ENCODE data around the gene BCL11A. TPM values are rescaled to one million over a fixed set of nuclear protein-coding genes. Genes with fewer than 3 reads are reported as not detected.

Gene BCL11A
- total RNA-seq, 3 donors from 2014 or later (not counting 1 experiment from before 2014, with no cell fraction given), result 2.6 to 3.5 (median 3.0) TPM

GRCh38 chr2:60441800-60442199, 111.7 kb downstream of the BCL11A start:
- Mint-ChIP-seq H3K4me3 (no peak overlapping the region), H3K36me3 (no peaks in the 10 kb centered on the region), H3K27ac (no peak overlapping the region), H3K27me3 (ENCODE audit: low read depth in 2 of 2) (peaks cover 0 to 13% of the 10 kb centered on the region in 2 donors), H3K4me1 (peaks cover 10 to 21% of the 10 kb centered on the region in 2 donors), H3K9me3 (no peaks in the 10 kb centered on the region)
- no peak for ATAC-seq
- Histone ChIP-seq H3K9me3 (ENCODE audit: control insufficient read depth, insufficient read depth, low read length) (no peaks in the 10 kb centered on the region), H3K27ac (ENCODE audit: low read length) (no peak overlapping the region), H3K36me3 (ENCODE audit: control insufficient read depth, insufficient read depth, low read length) (no peaks in the 10 kb centered on the region), H3K4me3 (ENCODE audit: low read length) (no peak overlapping the region), H3K27me3 (ENCODE audit: control insufficient read depth, insufficient read depth, low read length) (no peaks in the 10 kb centered on the region), H3K4me1 (ENCODE audit: control insufficient read depth, insufficient read depth, low read length) (peaks cover 29% of the 10 kb centered on the region)
- intact Hi-C loops (cut with micrococcal nuclease), result no loop called here
- no peak for DNase-seq
- TF ChIP-seq, protein P1, sequence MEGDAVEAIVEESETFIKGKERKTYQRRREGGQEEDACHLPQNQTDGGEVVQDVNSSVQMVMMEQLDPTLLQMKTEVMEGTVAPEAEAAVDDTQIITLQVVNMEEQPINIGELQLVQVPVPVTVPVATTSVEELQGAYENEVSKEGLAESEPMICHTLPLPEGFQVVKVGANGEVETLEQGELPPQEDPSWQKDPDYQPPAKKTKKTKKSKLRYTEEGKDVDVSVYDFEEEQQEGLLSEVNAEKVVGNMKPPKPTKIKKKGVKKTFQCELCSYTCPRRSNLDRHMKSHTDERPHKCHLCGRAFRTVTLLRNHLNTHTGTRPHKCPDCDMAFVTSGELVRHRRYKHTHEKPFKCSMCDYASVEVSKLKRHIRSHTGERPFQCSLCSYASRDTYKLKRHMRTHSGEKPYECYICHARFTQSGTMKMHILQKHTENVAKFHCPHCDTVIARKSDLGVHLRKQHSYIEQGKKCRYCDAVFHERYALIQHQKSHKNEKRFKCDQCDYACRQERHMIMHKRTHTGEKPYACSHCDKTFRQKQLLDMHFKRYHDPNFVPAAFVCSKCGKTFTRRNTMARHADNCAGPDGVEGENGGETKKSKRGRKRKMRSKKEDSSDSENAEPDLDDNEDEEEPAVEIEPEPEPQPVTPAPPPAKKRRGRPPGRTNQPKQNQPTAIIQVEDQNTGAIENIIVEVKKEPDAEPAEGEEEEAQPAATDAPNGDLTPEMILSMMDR (IDR thresholded peaks at IDR 0.05), result no peak
- WGBS (ENCODE audit: insufficient coverage), result 100% methylated on average over 2 of the region's 5 CpGs

DNA sequence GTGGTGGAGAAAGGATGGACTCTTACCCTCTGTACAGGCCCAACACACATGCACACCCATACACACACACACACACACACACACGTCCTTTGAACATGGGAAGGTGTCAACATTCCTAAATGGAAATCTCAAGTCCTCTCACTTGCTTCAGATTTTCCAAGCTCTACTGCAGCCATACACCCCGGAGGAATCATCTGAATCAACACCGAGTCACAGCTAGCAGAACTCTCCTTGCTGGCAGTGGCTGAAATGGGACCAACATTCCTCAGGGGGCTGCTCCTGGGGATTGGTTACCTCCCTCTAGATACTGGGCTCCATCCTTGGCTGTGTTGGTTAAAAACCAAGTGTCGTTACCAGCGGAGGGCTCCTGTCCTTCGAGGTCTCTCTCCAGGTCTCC, 112.7 kb downstream of the BCL11A start:
- Histone ChIP-seq H3K36me3 (ENCODE audit: control insufficient read depth, insufficient read depth, low read length) (no peaks in the 10 kb centered on the region), H3K4me1 (ENCODE audit: control insufficient read depth, insufficient read depth, low read length) (peaks cover 25% of the 10 kb centered on the region), H3K4me3 (ENCODE audit: low read length) (no peak overlapping the region), H3K9me3 (ENCODE audit: control insufficient read depth, insufficient read depth, low read length) (no peaks in the 10 kb centered on the region), H3K27ac (ENCODE audit: low read length) (no peak overlapping the region), H3K27me3 (ENCODE audit: control insufficient read depth, insufficient read depth, low read length) (no peaks in the 10 kb centered on the region)
- intact Hi-C loops (cut with micrococcal nuclease), result no loop called here
- H3K27me3 Mint-ChIP-seq (ENCODE audit: low read depth in 2 of 2), result peaks cover 0 to 13% of the 10 kb centered on the region in 2 donors
- TF ChIP-seq, protein P1 (IDR thresholded peaks at IDR 0.05), result no peak
- H3K36me3 Mint-ChIP-seq, result no peaks in the 10 kb centered on the region
- DNase-seq (no peak), ATAC-seq (no peak)
- no peaks in the 10 kb centered on the region for H3K9me3 Mint-ChIP-seq
- peaks cover 10 to 21% of the 10 kb centered on the region in 2 donors for H3K4me1 Mint-ChIP-seq
- no peak overlapping the region for H3K27ac Mint-ChIP-seq
- no peak overlapping the region for H3K4me3 Mint-ChIP-seq
- 93% methylated on average over 6 of the region's 6 CpGs for WGBS (ENCODE audit: insufficient coverage)

DNA sequence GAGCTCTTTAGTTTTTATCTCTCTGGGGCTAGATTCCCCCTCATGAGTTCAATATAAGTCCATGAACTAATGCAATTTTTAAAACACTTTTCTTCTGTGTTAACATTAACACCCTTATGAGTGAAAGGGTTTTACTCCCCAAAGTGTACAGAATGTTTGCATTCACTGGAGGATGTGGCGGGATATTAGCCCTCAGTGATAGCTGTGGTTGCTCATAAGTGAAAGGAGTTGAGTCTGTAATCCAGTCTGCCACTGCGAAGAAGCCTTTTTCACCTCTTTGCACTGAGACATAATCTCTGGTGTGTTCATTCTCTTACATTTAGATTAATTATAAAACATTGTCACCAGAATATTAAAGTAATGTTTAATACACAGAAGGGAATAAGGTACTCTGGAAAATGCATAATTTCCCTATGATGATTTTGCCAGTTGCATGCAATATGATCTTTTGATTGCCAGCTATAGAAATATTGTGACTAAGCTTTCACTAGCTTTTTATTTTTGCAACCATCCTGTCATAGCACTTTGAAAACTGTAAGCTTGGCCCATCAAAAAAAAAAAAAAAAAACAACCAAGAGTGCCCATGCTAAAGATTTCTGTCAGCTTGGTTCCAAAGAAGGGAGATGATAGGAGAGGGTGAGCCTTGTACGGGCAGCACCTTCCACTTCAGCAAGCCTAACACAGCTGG, 113.2 kb downstream of the BCL11A start:
- peaks cover 25% of the 10 kb centered on the region for H3K4me1 ChIP-seq (ENCODE audit: control insufficient read depth, insufficient read depth, low read length)
- ATAC-seq (peak in 2 of 3 donors; percentile 43 to 68), DNase-seq (no peak)
- H3K27me3 ChIP-seq (ENCODE audit: control insufficient read depth, insufficient read depth, low read length), result no peaks in the 10 kb centered on the region
- Mint-ChIP-seq H3K9me3 (no peaks in the 10 kb centered on the region), H3K27ac (peak overlapping the region in 1 of 2 donors; percentile 48), H3K4me3 (peak overlapping the region; percentile 38), H3K4me1 (peaks cover 10 to 21% of the 10 kb centered on the region in 2 donors), H3K36me3 (no peaks in the 10 kb centered on the region), H3K27me3 (ENCODE audit: low read depth in 2 of 2) (peaks cover 0 to 13% of the 10 kb centered on the region in 2 donors)
- H3K27ac ChIP-seq (ENCODE audit: low read length), result peak overlapping the region; percentile 55
- TF ChIP-seq, protein P1 (IDR thresholded peaks at IDR 0.05), result no peak
- 57% methylated on average over 1 of the region's 3 CpGs for WGBS (ENCODE audit: insufficient coverage)
- intact Hi-C loops (cut with micrococcal nuclease), result no loop called here
- H3K9me3 ChIP-seq (ENCODE audit: control insufficient read depth, insufficient read depth, low read length), result no peaks in the 10 kb centered on the region
- no peaks in the 10 kb centered on the region for H3K36me3 ChIP-seq (ENCODE audit: control insufficient read depth, insufficient read depth, low read length)
- no peak overlapping the region for H3K4me3 ChIP-seq (ENCODE audit: low read length)
